ENCODE measurements around the gene XYLT1. TPM values are rescaled to one million over a fixed set of nuclear protein-coding genes. Genes with fewer than 3 reads are reported as not detected.

The XYLT1 gene
- total RNA-seq, 3 donors from 2014 or later: 23.1 to 44.0 (median 34.1) TPM

DNA sequence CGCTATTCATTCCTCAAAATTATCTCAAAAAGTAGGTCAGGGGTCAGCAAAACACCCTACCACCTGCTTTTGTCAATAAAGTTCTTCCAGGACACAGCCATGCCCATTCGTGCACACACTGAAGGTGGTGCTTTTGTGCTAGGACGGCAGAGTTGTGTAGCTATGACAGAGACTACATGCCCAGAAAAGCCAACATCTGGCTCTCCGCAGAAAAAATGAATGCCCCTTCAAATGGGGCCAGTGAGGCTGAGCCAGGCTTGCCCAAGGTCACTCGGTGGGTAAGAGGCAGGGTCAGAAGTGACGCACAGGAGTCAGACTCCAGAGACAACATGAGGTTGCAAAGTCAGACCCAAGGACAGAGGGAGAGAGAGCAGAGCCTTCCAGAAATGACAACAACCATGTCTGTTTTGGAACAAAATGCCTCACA lies 200.1 kb downstream of the XYLT1 start:
- Histone ChIP-seq H3K4me3 (no peak overlapping the region), H3K9me3 (no peaks in the 10 kb centered on the region), H3K4me1 (ENCODE audit: low read depth) (peaks cover 50% of the 10 kb centered on the region), H3K36me3 (ENCODE audit: low read depth) (no peaks in the 10 kb centered on the region)
- intact Hi-C loops (cut with DNase I, micrococcal nuclease): loop anchor here in 1 of 2 donors (5.0 kb wide), 1 partner anchor 122 kb away; no protein-coding TSS in a partner anchor
- TF ChIP-seq, protein P1, sequence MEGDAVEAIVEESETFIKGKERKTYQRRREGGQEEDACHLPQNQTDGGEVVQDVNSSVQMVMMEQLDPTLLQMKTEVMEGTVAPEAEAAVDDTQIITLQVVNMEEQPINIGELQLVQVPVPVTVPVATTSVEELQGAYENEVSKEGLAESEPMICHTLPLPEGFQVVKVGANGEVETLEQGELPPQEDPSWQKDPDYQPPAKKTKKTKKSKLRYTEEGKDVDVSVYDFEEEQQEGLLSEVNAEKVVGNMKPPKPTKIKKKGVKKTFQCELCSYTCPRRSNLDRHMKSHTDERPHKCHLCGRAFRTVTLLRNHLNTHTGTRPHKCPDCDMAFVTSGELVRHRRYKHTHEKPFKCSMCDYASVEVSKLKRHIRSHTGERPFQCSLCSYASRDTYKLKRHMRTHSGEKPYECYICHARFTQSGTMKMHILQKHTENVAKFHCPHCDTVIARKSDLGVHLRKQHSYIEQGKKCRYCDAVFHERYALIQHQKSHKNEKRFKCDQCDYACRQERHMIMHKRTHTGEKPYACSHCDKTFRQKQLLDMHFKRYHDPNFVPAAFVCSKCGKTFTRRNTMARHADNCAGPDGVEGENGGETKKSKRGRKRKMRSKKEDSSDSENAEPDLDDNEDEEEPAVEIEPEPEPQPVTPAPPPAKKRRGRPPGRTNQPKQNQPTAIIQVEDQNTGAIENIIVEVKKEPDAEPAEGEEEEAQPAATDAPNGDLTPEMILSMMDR (IDR thresholded peaks at IDR 0.05): no peak
- DNase-seq: peak in 2 of 3 donors; percentile 57 to 69
- ATAC-seq: peak; percentile 23

DNA sequence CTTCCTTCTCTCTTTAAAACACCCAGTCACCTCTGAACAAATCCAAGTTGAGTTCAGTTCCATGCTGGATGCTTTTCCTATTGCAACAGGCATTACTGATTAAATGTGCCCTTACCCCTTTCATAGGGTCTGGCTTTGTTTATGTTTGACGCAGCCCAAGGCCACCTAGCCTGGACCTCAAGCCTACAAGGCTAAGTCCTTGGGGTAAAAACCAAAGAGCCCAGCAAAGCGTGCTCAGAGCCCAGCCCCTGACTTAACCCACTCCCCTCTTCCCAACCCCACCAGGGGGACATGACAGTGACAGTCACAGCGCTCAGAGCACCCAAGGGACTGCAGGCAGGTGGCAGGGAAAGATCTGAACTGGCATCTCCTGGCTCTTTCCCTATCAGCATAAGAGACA lies 200.6 kb downstream of the XYLT1 start:
- no peak overlapping the region for H3K4me3 ChIP-seq
- TF ChIP-seq, protein P1 (IDR thresholded peaks at IDR 0.05): no peak
- peaks cover 47% of the 10 kb centered on the region for H3K4me1 ChIP-seq (ENCODE audit: low read depth)
- peak; percentile 3 for ATAC-seq
- intact Hi-C loops (cut with DNase I, micrococcal nuclease): loop anchor here in 1 of 2 donors (5.0 kb wide), 1 partner anchor 122 kb away; no protein-coding TSS in a partner anchor
- no peak for DNase-seq
- H3K9me3 ChIP-seq: no peaks in the 10 kb centered on the region
- no peaks in the 10 kb centered on the region for H3K36me3 ChIP-seq (ENCODE audit: low read depth)

DNA sequence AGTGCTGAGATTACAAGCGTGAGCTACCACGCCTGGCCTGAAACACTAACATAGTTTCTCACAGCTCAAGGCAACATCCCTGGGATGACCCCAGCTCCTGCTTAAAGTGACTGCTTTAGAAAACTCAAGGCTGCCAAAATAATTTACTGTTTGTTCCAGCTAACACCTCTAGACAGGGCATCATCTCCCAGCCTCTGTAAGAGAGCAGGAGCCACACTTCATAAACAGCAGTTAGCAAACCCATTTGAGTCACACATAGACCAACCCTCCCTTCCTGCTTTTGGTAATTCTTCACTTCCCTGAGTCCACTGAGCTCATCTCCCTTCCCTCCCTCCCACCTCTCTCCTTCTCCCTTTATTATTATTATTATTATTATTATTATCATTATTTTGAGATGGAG lies 201.3 kb downstream of the XYLT1 start:
- Histone ChIP-seq H3K4me1 (ENCODE audit: low read depth) (peaks cover 41% of the 10 kb centered on the region), H3K9me3 (no peaks in the 10 kb centered on the region), H3K36me3 (ENCODE audit: low read depth) (no peaks in the 10 kb centered on the region), H3K4me3 (no peak overlapping the region)
- TF ChIP-seq, protein P1 (IDR thresholded peaks at IDR 0.05): no peak
- intact Hi-C loops (cut with DNase I, micrococcal nuclease): no loop called here
- no peak for DNase-seq
- ATAC-seq: no peak

DNA sequence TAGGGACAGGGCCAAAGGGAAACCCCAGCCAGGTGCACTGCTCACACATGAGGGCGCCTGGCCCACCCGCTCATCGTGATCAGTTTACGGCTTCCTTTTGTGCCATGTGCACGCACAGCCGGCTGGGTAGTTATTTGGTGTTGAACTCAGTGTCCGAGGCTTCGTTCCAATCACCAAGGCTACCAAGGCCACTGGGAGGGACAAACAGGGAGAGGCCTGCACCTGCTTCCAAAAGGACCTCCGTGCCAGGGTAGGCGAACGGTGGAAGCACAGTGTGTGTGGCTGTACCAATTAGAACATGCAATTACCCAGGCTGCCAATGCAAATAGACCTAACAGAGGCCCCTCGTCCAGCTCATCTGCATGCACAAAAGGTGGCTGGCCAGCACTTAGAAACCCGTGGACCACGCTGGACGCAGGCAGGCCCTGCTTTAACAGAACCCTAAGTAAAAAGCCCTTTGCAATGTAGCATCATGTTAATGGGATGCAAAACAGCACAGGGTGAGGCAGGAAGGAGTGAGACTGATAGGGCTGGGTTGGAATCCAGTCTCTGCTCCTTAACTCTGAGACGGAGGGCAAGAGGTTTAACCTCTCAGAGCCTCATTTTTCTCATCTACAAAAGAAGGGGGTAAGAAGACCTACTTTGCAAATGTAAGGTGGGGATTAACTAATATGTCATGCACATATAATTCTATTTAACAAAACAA lies 204.0 kb downstream of the XYLT1 start:
- intact Hi-C loops (cut with DNase I, micrococcal nuclease): no loop called here

DNA sequence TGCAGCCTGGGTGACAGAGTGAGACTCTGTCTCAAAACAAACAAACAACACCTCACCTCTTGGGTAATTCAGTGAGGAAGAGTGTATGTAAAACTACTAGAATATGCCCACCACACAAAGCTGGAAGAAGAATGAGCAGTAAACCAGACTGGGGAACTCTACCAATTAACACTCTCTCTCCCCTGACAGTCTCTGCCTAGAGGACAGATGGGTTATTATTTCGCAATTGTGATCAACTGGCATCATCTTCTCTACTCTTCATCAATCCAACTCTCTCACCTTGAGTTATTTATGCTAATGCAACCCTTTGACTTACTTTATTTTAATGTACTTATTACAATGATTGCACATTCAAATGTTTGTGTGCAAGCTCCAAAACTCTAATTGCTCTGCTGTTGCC lies 205.6 kb downstream of the XYLT1 start:
- Histone ChIP-seq H3K36me3 (ENCODE audit: low read depth) (no peaks in the 10 kb centered on the region), H3K4me3 (no peak overlapping the region), H3K9me3 (no peaks in the 10 kb centered on the region), H3K4me1 (ENCODE audit: low read depth) (peaks cover 31% of the 10 kb centered on the region)
- intact Hi-C loops (cut with DNase I, micrococcal nuclease): no loop called here
- TF ChIP-seq, protein P1 (IDR thresholded peaks at IDR 0.05): no peak
- DNase-seq (no peak), ATAC-seq (no peak)

More for the DNA sequence above, 204.0 kb downstream of the XYLT1 start:
- peak; percentile 86 to 89 (median 87) for DNase-seq
- Histone ChIP-seq H3K4me1 (ENCODE audit: low read depth) (peaks cover 37% of the 10 kb centered on the region), H3K4me3 (no peak overlapping the region), H3K36me3 (ENCODE audit: low read depth) (no peaks in the 10 kb centered on the region), H3K9me3 (no peaks in the 10 kb centered on the region)
- ATAC-seq: peak; percentile 93
- TF ChIP-seq, protein P1 (IDR thresholded peaks at IDR 0.05): no peak
